SK-N-SH treated with all-trans-retinoic acid at 6 μM for 48 hours (cell line): ENCODE results near the gene PTRH1.

Source experiments
- ATAC-seq: fragments of 200-7000 bp; cut with Tn5 transposase; 3 replicates; pipeline ENCODE4 v1.9.1; 2020; ENCODE audit warnings: mild to moderate bottlenecking, moderate library complexity
- ARNTL ChIP-seq: fragments of 450-650 bp; formaldehyde crosslinking; IDR thresholded peaks from 2 replicates; pipeline ENCODE4 v1.5.0; 2020; ENCODE audit warnings: low read depth, mild to moderate bottlenecking, moderate library complexity, borderline replicate concordance
- BACH2 ChIP-seq: fragments of 250-450 bp; sonication (Bioruptor Pico); IDR thresholded peaks from 2 replicates; pipeline ENCODE4 v1.9.0; 2021; ENCODE audit warnings: mild to moderate bottlenecking, borderline replicate concordance
- CREB5 ChIP-seq: fragments of 250-450 bp; sonication (Bioruptor Pico); IDR thresholded peaks from 2 replicates; pipeline ENCODE4 v1.5.1; 2020; ENCODE audit warnings: low read depth, mild to moderate bottlenecking, moderate library complexity
- CSDC2 ChIP-seq: fragments of 250-450 bp; sonication (Bioruptor Pico); IDR thresholded peaks from 2 replicates; pipeline ENCODE4 v1.5.0; 2020; ENCODE audit warnings: mild to moderate bottlenecking, moderate library complexity
- ESRRG ChIP-seq: fragments of 250-450 bp; sonication (Bioruptor Pico); IDR thresholded peaks from 2 replicates; pipeline ENCODE4 v1.6.1; 2021; ENCODE audit warnings: mild to moderate bottlenecking
- GLIS3 ChIP-seq: fragments of 250-450 bp; sonication (Bioruptor Pico); IDR thresholded peaks from 2 replicates; pipeline ENCODE4 v1.5.0; 2020; ENCODE audit warnings: mild to moderate bottlenecking, moderate library complexity
- ISL1 ChIP-seq: fragments of 250-450 bp; sonication (Bioruptor Pico); IDR thresholded peaks from 2 replicates; pipeline ENCODE4 v2.1.2; 2022; ENCODE audit warnings: mild to moderate bottlenecking, moderate library complexity
- OSR1 ChIP-seq: fragments of 250-450 bp; sonication (Bioruptor Pico); IDR thresholded peaks from 2 replicates; pipeline ENCODE4 v1.8.0; 2022; ENCODE audit warnings: moderate library complexity, mild to moderate bottlenecking, inconsistent platforms
- PATZ1 ChIP-seq: fragments of 250-450 bp; sonication (Bioruptor Pico); IDR thresholded peaks from 2 replicates; pipeline ENCODE4 v1.8.0; 2020; ENCODE audit warnings: mild to moderate bottlenecking, moderate library complexity, borderline replicate concordance
- POU6F1 ChIP-seq: fragments of 250-450 bp; sonication (Bioruptor Pico); IDR thresholded peaks from 2 replicates; pipeline ENCODE4 v1.8.0; 2021; ENCODE audit warnings: low read depth, mild to moderate bottlenecking, moderate library complexity, borderline replicate concordance
- PPARA ChIP-seq: fragments of 250-450 bp; sonication (Bioruptor Pico); IDR thresholded peaks from 2 replicates; pipeline ENCODE4 v1.5.0; 2020; ENCODE audit warnings: mild to moderate bottlenecking, borderline replicate concordance
- RARB ChIP-seq: fragments of 250-450 bp; sonication (Bioruptor Pico); IDR thresholded peaks from 2 replicates; pipeline ENCODE4 v1.8.0; 2021; ENCODE audit warnings: mild to moderate bottlenecking, moderate library complexity
- SNAI2 ChIP-seq: fragments of 250-450 bp; sonication (Bioruptor Pico); IDR thresholded peaks from 2 replicates; pipeline ENCODE4 v1.5.0; 2020; ENCODE audit warnings: mild to moderate bottlenecking, moderate library complexity
- TSHZ2 ChIP-seq: fragments of 250-450 bp; sonication (Bioruptor Pico); IDR thresholded peaks from 2 replicates; pipeline ENCODE4 v1.5.0; 2020; ENCODE audit warnings: mild to moderate bottlenecking, moderate library complexity
- ZC3H10 ChIP-seq: fragments of 250-450 bp; sonication (Bioruptor Pico); IDR thresholded peaks from 2 replicates; pipeline ENCODE4 v1.5.1; 2021; ENCODE audit warnings: mild to moderate bottlenecking, moderate library complexity
- ZFP3 ChIP-seq: fragments of 250-450 bp; sonication (Bioruptor Pico); IDR thresholded peaks from 2 replicates; pipeline ENCODE4 v1.5.0; 2020; ENCODE audit warnings: mild to moderate bottlenecking, moderate library complexity
- ZFP30 ChIP-seq: fragments of 450-650 bp; formaldehyde crosslinking; IDR thresholded peaks from 2 replicates; pipeline ENCODE4 v1.5.0; 2022; ENCODE audit warnings: mild to moderate bottlenecking, moderate library complexity
- ZNF565 ChIP-seq: fragments of 450-650 bp; formaldehyde crosslinking; conservative IDR thresholded peaks from 2 replicates; pipeline ENCODE4 v1.5.0; 2020; ENCODE audit warnings: low read depth, mild to moderate bottlenecking, moderate library complexity
- ZNF70 ChIP-seq: fragments of 450-650 bp; formaldehyde crosslinking; IDR thresholded peaks from 2 replicates; pipeline ENCODE4 v1.5.0; 2020; ENCODE audit warnings: mild to moderate bottlenecking, moderate library complexity
- ZNF8 ChIP-seq: fragments of 450-650 bp; formaldehyde crosslinking; IDR thresholded peaks from 2 replicates; pipeline ENCODE4 v1.5.0; 2020; ENCODE audit warnings: mild to moderate bottlenecking, moderate library complexity

The PTRH1 gene

GRCh38 chr9:127680226-127680625, 35.2 kb downstream of the PTRH1 start (continued):
- no peak for TF ChIP-seq CREB5 (CRISPR knock-in tag)
- no peak for TF ChIP-seq POU6F1 (CRISPR knock-in tag)

DNA sequence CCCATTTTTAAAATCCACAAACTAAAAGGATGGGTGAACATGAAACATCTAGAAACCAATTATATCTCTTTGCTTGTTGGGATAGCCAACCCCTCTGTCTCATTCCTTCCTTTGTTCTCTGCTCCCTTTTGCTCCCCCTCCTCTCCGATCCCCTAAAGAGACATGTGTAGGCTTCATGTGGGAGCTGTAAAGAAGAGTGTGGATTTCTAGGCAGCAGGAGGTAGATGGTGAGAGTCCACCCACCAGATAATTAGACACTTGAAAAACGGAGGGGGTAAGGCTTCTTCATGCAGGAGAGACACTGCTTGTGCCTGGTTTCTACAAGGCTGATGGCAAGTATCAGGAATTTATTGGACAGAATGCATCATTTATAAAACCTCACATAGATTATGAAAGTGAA, 36.0 kb downstream of the PTRH1 start:
- ATAC-seq: no peak
- no peak for TF ChIP-seq ARNTL (CRISPR knock-in tag)
- TF ChIP-seq TSHZ2: no peak
- no peak for TF ChIP-seq POU6F1 (CRISPR knock-in tag)
- no peak for TF ChIP-seq BACH2 (CRISPR knock-in tag)
- TF ChIP-seq OSR1 (CRISPR knock-in tag): no peak
- TF ChIP-seq RARB (CRISPR knock-in tag): no peak
- TF ChIP-seq ZNF70: no peak
- TF ChIP-seq, all 23 proteins: peak for 0

- ATAC-seq: no peak
- TF ChIP-seq PPARA (CRISPR knock-in tag): no peak
- no peak for TF ChIP-seq PATZ1 (CRISPR knock-in tag)
- TF ChIP-seq OSR1 (CRISPR knock-in tag): no peak
- no peak for TF ChIP-seq SNAI2 (CRISPR knock-in tag)
- no peak for TF ChIP-seq ZFP30 (CRISPR knock-in tag)
- TF ChIP-seq GLIS3 (CRISPR knock-in tag): no peak
- no peak for TF ChIP-seq ZC3H10 (CRISPR knock-in tag)
- TF ChIP-seq ZNF70: no peak
- no peak for TF ChIP-seq ZNF565 (CRISPR knock-in tag)
- TF ChIP-seq ISL1 (CRISPR knock-in tag): no peak
- TF ChIP-seq ZNF8: no peak
- no peak for TF ChIP-seq ZFP3 (CRISPR knock-in tag)
- TF ChIP-seq ESRRG (CRISPR knock-in tag): no peak
- no peak for TF ChIP-seq RARB (CRISPR knock-in tag)
- no peak for TF ChIP-seq CSDC2
- TF ChIP-seq CREB5 (CRISPR knock-in tag): no peak
- TF ChIP-seq TSHZ2: no peak
- TF ChIP-seq, all 23 proteins: peak for 0
Measured at GRCh38 chr9:127676638-127677037, 38.8 kb downstream of the PTRH1 start.
